Measurements from ENCODE around the gene MAGI2. TPM values are rescaled to one million over a fixed set of nuclear protein-coding genes. Genes with fewer than 3 reads are reported as not detected.
"Not testable (repeated sequence)": the region's sequence is repeated elsewhere in the genome, so short reads cannot be mapped to it uniquely, and the experiment has no call there.

The MAGI2 gene
- total RNA-seq, 1 experiment from 2014 or later, result 0.34 TPM

GRCh38 chr7:78299088-78299487 is 1154.4 kb downstream of the MAGI2 start:
- BruUV-seq (replicated peaks), result no TSS peak

GRCh38 chr7:78296644-78297371 is 1156.7 kb downstream of the MAGI2 start:
- POLR2A ChIA-PET (ENCODE audit: low non-redundant PET), result no interaction called here
- H3K9me3 ChIP-seq (ENCODE audit: low read depth, low read length, poor library complexity, severe bottlenecking), result no peaks in the 10 kb centered on the region
- no peak for DNase-seq (ENCODE audit: low spot score)
- H3K27ac ChIP-seq (ENCODE audit: low read depth, low read length, poor library complexity, severe bottlenecking), result no peak overlapping the region
- H3K27me3 ChIP-seq (replicated peaks; ENCODE audit: insufficient read depth, low read depth, low read length, poor library complexity), result peaks cover 4% of the 10 kb centered on the region
- CTCF ChIA-PET, result no interaction called here
- TF ChIP-seq CTCF (conservative IDR thresholded peaks at IDR 0.05; ENCODE audit: low read depth, low read length), result no peak
- TF ChIP-seq EZH2 (IDR thresholded peaks at IDR 0.05; ENCODE audit: borderline replicate concordance, low read depth, low read length, poor library complexity, severe bottlenecking), result no peak
- no peaks in the 10 kb centered on the region for H3K4me1 ChIP-seq (ENCODE audit: insufficient read depth, low read length, poor library complexity, severe bottlenecking)
- no TSS peak for BruUV-seq (replicated peaks)
- H3K4me3 ChIP-seq (ENCODE audit: low read depth, low read length, poor library complexity, severe bottlenecking), result no peak overlapping the region
- H3K36me3 ChIP-seq (ENCODE audit: insufficient read depth, low read length, poor library complexity, severe bottlenecking), result no peaks in the 10 kb centered on the region
- intact Hi-C loops (cut with micrococcal nuclease; ENCODE audit: unreplicated experiment), result no loop called here

More at GRCh38 chr7:78299088-78299487, 1154.4 kb downstream of the MAGI2 start:
- CTCF ChIA-PET, result no interaction called here
- intact Hi-C loops (cut with micrococcal nuclease; ENCODE audit: unreplicated experiment), result no loop called here
- peaks cover 7% of the 10 kb centered on the region for H3K27me3 ChIP-seq (replicated peaks; ENCODE audit: insufficient read depth, low read depth, low read length, poor library complexity)
- no peak for DNase-seq (ENCODE audit: low spot score)
- H3K27ac ChIP-seq (ENCODE audit: low read depth, low read length, poor library complexity, severe bottlenecking), result no peak overlapping the region
- no peaks in the 10 kb centered on the region for H3K9me3 ChIP-seq (ENCODE audit: low read depth, low read length, poor library complexity, severe bottlenecking)
- no peak overlapping the region for H3K4me3 ChIP-seq (ENCODE audit: low read depth, low read length, poor library complexity, severe bottlenecking)
- TF ChIP-seq EZH2 (IDR thresholded peaks at IDR 0.05; ENCODE audit: borderline replicate concordance, low read depth, low read length, poor library complexity, severe bottlenecking) (no peak), CTCF (conservative IDR thresholded peaks at IDR 0.05; ENCODE audit: low read depth, low read length) (no peak)
- no peaks in the 10 kb centered on the region for H3K4me1 ChIP-seq (ENCODE audit: insufficient read depth, low read length, poor library complexity, severe bottlenecking)
- H3K36me3 ChIP-seq (ENCODE audit: insufficient read depth, low read length, poor library complexity, severe bottlenecking), result no peaks in the 10 kb centered on the region
- POLR2A ChIA-PET (ENCODE audit: low non-redundant PET), result no interaction called here

- no peak overlapping the region for H3K27ac ChIP-seq (ENCODE audit: low read depth, low read length, poor library complexity, severe bottlenecking)
- CTCF ChIA-PET, result no interaction called here
- no peaks in the 10 kb centered on the region for H3K36me3 ChIP-seq (ENCODE audit: insufficient read depth, low read length, poor library complexity, severe bottlenecking)
- no peak overlapping the region for H3K4me3 ChIP-seq (ENCODE audit: low read depth, low read length, poor library complexity, severe bottlenecking)
- H3K4me1 ChIP-seq (ENCODE audit: insufficient read depth, low read length, poor library complexity, severe bottlenecking), result no peaks in the 10 kb centered on the region
- no TSS peak for BruUV-seq (replicated peaks)
- intact Hi-C loops (cut with micrococcal nuclease; ENCODE audit: unreplicated experiment), result no loop called here
- TF ChIP-seq CTCF (conservative IDR thresholded peaks at IDR 0.05; ENCODE audit: low read depth, low read length) (no peak), EZH2 (IDR thresholded peaks at IDR 0.05; ENCODE audit: borderline replicate concordance, low read depth, low read length, poor library complexity, severe bottlenecking) (no peak)
- POLR2A ChIA-PET (ENCODE audit: low non-redundant PET), result no interaction called here
- H3K9me3 ChIP-seq (ENCODE audit: low read depth, low read length, poor library complexity, severe bottlenecking), result no peaks in the 10 kb centered on the region
- peaks cover under 1% of the 10 kb centered on the region for H3K27me3 ChIP-seq (replicated peaks; ENCODE audit: insufficient read depth, low read depth, low read length, poor library complexity)
- no peak for DNase-seq (ENCODE audit: low spot score)
Measured at GRCh38 chr7:78296046-78296597, 1157.3 kb downstream of the MAGI2 start.

GRCh38 chr7:78289471-78289870 is 1164.0 kb downstream of the MAGI2 start:
- intact Hi-C loops (cut with micrococcal nuclease; ENCODE audit: unreplicated experiment), result not testable (repeated sequence)

More at GRCh38 chr7:78289471-78289870, 1164.0 kb downstream of the MAGI2 start:
- POLR2A ChIA-PET (ENCODE audit: low non-redundant PET); BruUV-seq (replicated peaks); H3K4me1 ChIP-seq (ENCODE audit: insufficient read depth, low read length, poor library complexity, severe bottlenecking); H3K9me3 ChIP-seq (ENCODE audit: low read depth, low read length, poor library complexity, severe bottlenecking); H3K4me3 ChIP-seq (ENCODE audit: low read depth, low read length, poor library complexity, severe bottlenecking); CTCF ChIA-PET; DNase-seq (ENCODE audit: low spot score); H3K36me3 ChIP-seq (ENCODE audit: insufficient read depth, low read length, poor library complexity, severe bottlenecking); H3K27ac ChIP-seq (ENCODE audit: low read depth, low read length, poor library complexity, severe bottlenecking): not testable (repeated sequence)
- peaks cover 29% of the 10 kb centered on the region for H3K27me3 ChIP-seq (replicated peaks; ENCODE audit: insufficient read depth, low read depth, low read length, poor library complexity)

Measured in A673 (cell line).